Testis (tissue), 3 donors: ENCODE measurements around the gene INSM2. TPM values are rescaled to one million over a fixed set of nuclear protein-coding genes. Genes with fewer than 3 reads are reported as not detected.

Experiments
- DNase-seq: peaks from one replicate; pipeline ENCODE4 v3.0.0-alpha.2; 2019
- H3K27ac ChIP-seq, 2 donors: fragments of 200-600 bp; sonication (generic); one replicate each; pipeline ENCODE4 v1.5.1; 2019
- H3K27me3 ChIP-seq: fragments of 200-600 bp; sonication (generic); one replicate; pipeline ENCODE4 v1.5.1; 2019
- H3K36me3 ChIP-seq: fragments of 200-600 bp; sonication (generic); one replicate; pipeline ENCODE4 v1.5.1; 2017; ENCODE audit warnings: low read depth; ENCODE audit errors: missing control alignments
- H3K4me1 ChIP-seq: fragments of 200-600 bp; sonication (generic); one replicate; pipeline ENCODE4 v1.5.1; 2019
- H3K4me3 ChIP-seq, 2 donors: fragments of 200-600 bp; sonication (generic); one replicate each; pipeline ENCODE4 v1.5.1; 2017 to 2019
- H3K9me3 ChIP-seq: fragments of 200-600 bp; sonication (generic); one replicate; pipeline ENCODE4 v1.5.1; 2017
- CTCF ChIP-seq, 3 experiments: fragments of 450-650 bp in 2 of 3; fragments of 200-600 bp in 1 of 3; sonication (generic) in 1 of 3; IDR thresholded peaks; one replicate each; pipeline ENCODE4 v1.5.1; 2016 to 2019; ENCODE audit warnings: antibody characterized with exemption in 3 of 3, mild to moderate bottlenecking in 2 of 3, moderate library complexity in 1 of 3
- POLR2A ChIP-seq: fragments of 450-650 bp; IDR thresholded peaks from one replicate; pipeline ENCODE4 v1.6.1; 2017; ENCODE audit warnings: antibody characterized with exemption, mild to moderate bottlenecking, moderate library complexity
- intact Hi-C: fragments of 100-400 bp; cut with DNase I; formaldehyde crosslinking; loops from one replicate; pipeline ENCODE4 v1.15.1; 2023; ENCODE audit warnings: low total_unique reads
- polyA plus RNA-seq: library from polyadenylated mRNA; stranded (reverse); fragments of 350-450 nt; fragmentation: Illumina TruSeq; extraction: RNeasy Lipid Tissue Mini Kit (QIAGEN cat#74804); gene quantifications from one replicate; pipeline ENCODE4 v1.2.3, GENCODE V29; 2014; ENCODE audit warnings: low read depth, low replicate concordance; ENCODE audit not compliant: insufficient read depth
- total RNA-seq, 2 donors: library from RNA; depleted of rRNA; stranded (reverse); fragments of >200 nt; gene quantifications; one replicate each; pipeline ENCODE4 v1.2.3, GENCODE V29; 2016

The INSM2 gene
- total and polyA plus RNA-seq, 3 donors from 2014 or later = 0.55 to 2.4 (median 2.3) TPM

GRCh38 chr14:35578639-35579038 is 44.7 kb downstream of the INSM2 start:
- no peak for TF ChIP-seq CTCF (IDR thresholded peaks at IDR 0.05)
- no peak for TF ChIP-seq POLR2A
- no peaks in the 10 kb centered on the region for H3K9me3 ChIP-seq
- intact Hi-C loops = no loop called here

More at GRCh38 chr14:35578639-35579038, 44.7 kb downstream of the INSM2 start:
- no peak overlapping the region for H3K27ac ChIP-seq
- H3K4me1 ChIP-seq = no peaks in the 10 kb centered on the region
- H3K36me3 ChIP-seq = no peaks in the 10 kb centered on the region
- no peak overlapping the region for H3K4me3 ChIP-seq
- H3K27me3 ChIP-seq = no peaks in the 10 kb centered on the region
- DNase-seq = no peak

Other genes starting within 250 kb of the INSM2 start
- 100 to 1,000 TPM; 147 to 257 TPM for gene PSMA6, start 241.8 kb upstream of the INSM2 start, total RNA-seq
- 461 TPM for gene PSMA6, start 241.8 kb upstream of the INSM2 start, polyA plus RNA-seq
- 100 to 1,000 TPM; 154 to 171 TPM for gene NFKBIA, start 129.4 kb upstream of the INSM2 start, total RNA-seq
- 64.7 TPM for gene NFKBIA, start 129.4 kb upstream of the INSM2 start, polyA plus RNA-seq